Ishikawa (cell line): ENCODE measurements around the gene CTLA4.

ENCODE experiments used
- CEBPB ChIP-seq: IDR thresholded peaks from 2 replicates; pipeline ENCODE4 v1.6.1; 2012
- CREB1 ChIP-seq: IDR thresholded peaks from 2 replicates; pipeline ENCODE4 v1.6.1; 2012; ENCODE audit warnings: low read depth
- EGR1 ChIP-seq: IDR thresholded peaks from 2 replicates; pipeline ENCODE4 v1.6.1; 2012
- EP300 ChIP-seq: IDR thresholded peaks from 2 replicates; pipeline ENCODE4 v1.6.1; 2012; ENCODE audit warnings: borderline replicate concordance
- FOXM1 ChIP-seq: IDR thresholded peaks from 2 replicates; pipeline ENCODE4 v1.6.1; 2012; ENCODE audit warnings: low read depth, borderline replicate concordance
- NFIC ChIP-seq: IDR thresholded peaks from 2 replicates; pipeline ENCODE4 v1.6.1; 2012
- RAD21 ChIP-seq: IDR thresholded peaks from 2 replicates; pipeline ENCODE4 v1.6.1; 2012; ENCODE audit warnings: low read depth
- TAF1 ChIP-seq: IDR thresholded peaks from 2 replicates; pipeline ENCODE4 v1.6.1; 2012; ENCODE audit warnings: low read depth, mild to moderate bottlenecking
- TCF12 ChIP-seq: IDR thresholded peaks from 2 replicates; pipeline ENCODE4 v1.6.1; 2012; ENCODE audit warnings: low read depth
- TEAD4 ChIP-seq: IDR thresholded peaks from 2 replicates; pipeline ENCODE4 v1.6.1; 2012
- USF1 ChIP-seq: IDR thresholded peaks from 2 replicates; pipeline ENCODE4 v1.6.1; 2012
- YY1 ChIP-seq: IDR thresholded peaks from 2 replicates; pipeline ENCODE4 v1.6.1; 2012; ENCODE audit warnings: low read depth
- ZBTB7A ChIP-seq: IDR thresholded peaks from 2 replicates; pipeline ENCODE4 v1.6.1; 2012; ENCODE audit warnings: low read depth
- TF ChIP-seq, protein P1 (sequence below): IDR thresholded peaks from 2 replicates; pipeline ENCODE4 v1.6.1; 2012; ENCODE audit warnings: low read depth, mild to moderate bottlenecking
- TF ChIP-seq, protein P2 (sequence below): IDR thresholded peaks from 2 replicates; pipeline ENCODE4 v1.6.1; 2012

The CTLA4 gene

DNA sequence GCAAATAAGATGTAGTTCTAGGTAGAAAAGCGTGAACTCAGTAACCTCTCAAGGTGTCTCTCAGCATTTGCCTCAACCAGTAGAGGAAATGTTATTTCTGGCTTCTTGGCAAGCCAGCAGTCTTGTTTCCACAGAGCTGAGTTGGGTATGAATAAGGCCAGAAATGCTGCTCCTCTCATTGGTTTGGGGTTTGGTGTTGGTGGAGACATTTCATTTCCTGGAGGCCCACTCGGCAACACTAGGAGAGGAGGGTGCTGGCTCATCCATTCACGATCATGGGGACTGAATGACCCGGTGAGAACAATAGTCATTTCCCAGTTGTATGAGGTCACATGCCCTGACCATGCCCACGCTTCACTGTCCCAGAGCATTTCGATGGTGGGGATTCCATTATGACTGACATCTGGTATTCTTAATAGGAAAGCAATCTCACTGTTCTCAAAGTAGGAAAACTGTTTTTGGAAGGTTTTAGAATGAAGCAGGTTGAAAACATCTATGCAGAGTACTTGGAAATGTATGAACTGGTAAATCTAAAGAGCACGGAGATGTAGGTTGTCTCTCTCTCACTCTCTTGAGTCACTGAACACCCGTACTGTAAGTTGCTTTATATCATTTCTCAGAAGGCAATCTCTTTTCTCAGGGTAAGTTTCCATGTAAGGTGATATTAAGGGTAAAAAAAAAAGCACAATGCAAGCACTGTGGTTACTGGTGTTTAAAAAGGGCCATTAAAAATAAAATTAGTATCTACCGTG is 37.1 kb upstream of the CTLA4 start:
- TF ChIP-seq EP300: no peak
- TF ChIP-seq RAD21: no peak
- TF ChIP-seq YY1: no peak
- TF ChIP-seq, protein P1, sequence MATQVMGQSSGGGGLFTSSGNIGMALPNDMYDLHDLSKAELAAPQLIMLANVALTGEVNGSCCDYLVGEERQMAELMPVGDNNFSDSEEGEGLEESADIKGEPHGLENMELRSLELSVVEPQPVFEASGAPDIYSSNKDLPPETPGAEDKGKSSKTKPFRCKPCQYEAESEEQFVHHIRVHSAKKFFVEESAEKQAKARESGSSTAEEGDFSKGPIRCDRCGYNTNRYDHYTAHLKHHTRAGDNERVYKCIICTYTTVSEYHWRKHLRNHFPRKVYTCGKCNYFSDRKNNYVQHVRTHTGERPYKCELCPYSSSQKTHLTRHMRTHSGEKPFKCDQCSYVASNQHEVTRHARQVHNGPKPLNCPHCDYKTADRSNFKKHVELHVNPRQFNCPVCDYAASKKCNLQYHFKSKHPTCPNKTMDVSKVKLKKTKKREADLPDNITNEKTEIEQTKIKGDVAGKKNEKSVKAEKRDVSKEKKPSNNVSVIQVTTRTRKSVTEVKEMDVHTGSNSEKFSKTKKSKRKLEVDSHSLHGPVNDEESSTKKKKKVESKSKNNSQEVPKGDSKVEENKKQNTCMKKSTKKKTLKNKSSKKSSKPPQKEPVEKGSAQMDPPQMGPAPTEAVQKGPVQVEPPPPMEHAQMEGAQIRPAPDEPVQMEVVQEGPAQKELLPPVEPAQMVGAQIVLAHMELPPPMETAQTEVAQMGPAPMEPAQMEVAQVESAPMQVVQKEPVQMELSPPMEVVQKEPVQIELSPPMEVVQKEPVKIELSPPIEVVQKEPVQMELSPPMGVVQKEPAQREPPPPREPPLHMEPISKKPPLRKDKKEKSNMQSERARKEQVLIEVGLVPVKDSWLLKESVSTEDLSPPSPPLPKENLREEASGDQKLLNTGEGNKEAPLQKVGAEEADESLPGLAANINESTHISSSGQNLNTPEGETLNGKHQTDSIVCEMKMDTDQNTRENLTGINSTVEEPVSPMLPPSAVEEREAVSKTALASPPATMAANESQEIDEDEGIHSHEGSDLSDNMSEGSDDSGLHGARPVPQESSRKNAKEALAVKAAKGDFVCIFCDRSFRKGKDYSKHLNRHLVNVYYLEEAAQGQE: no peak

GRCh38 chr2:203835420-203835819 is 32.2 kb upstream of the CTLA4 start:
- TF ChIP-seq YY1: no peak

- TF ChIP-seq, protein P1: no peak
- no peak for TF ChIP-seq TAF1
- no peak for TF ChIP-seq EP300
- no peak for TF ChIP-seq TCF12
- no peak for TF ChIP-seq EGR1
- TF ChIP-seq, protein P2, sequence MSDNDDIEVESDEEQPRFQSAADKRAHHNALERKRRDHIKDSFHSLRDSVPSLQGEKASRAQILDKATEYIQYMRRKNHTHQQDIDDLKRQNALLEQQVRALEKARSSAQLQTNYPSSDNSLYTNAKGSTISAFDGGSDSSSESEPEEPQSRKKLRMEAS: no peak
- TF ChIP-seq CEBPB: no peak
- no peak for TF ChIP-seq RAD21
- no peak for TF ChIP-seq USF1
- no peak for TF ChIP-seq YY1
- TF ChIP-seq FOXM1: no peak
- no peak for TF ChIP-seq ZBTB7A
- no peak for TF ChIP-seq CREB1
- TF ChIP-seq TEAD4: no peak
- no peak for TF ChIP-seq NFIC
These were observed 31.4 kb upstream of the CTLA4 start for GRCh38 chr2:203835892-203836800.

GRCh38 chr2:203840655-203841205 is 26.8 kb upstream of the CTLA4 start:
- TF ChIP-seq RAD21: no peak
- TF ChIP-seq TCF12: no peak
- no peak for TF ChIP-seq FOXM1
- no peak for TF ChIP-seq USF1
- no peak for TF ChIP-seq CEBPB
- TF ChIP-seq, protein P1: no peak
- TF ChIP-seq, protein P2: no peak
- no peak for TF ChIP-seq NFIC
- no peak for TF ChIP-seq ZBTB7A
- TF ChIP-seq CREB1: no peak
- no peak for TF ChIP-seq EGR1
- no peak for TF ChIP-seq YY1
- TF ChIP-seq EP300: no peak
- TF ChIP-seq TEAD4: no peak
- TF ChIP-seq TAF1: no peak
